Smooth muscle cell (in vitro differentiated cells): Measurements from ENCODE around the gene SLC2A6. TPM values are rescaled to one million over a fixed set of nuclear protein-coding genes. Genes with fewer than 3 reads are reported as not detected.

Experiments used
- DNase-seq: peaks from one replicate; lab custom pipeline; 2025; ENCODE audit not compliant: unreplicated experiment; lab: John Stamatoyannopoulos, UW
- H2AFZ ChIP-seq: fragments of 200-600 bp; sonication (generic); 2 replicates; pipeline ENCODE4 v1.6.0; 2016; ENCODE audit warnings: antibody characterized with exemption, low read depth, mild to moderate bottlenecking
- H3F3A ChIP-seq: fragments of 200-600 bp; sonication (generic); 2 replicates; pipeline ENCODE4 v1.6.0; 2017; ENCODE audit warnings: antibody characterized with exemption, low read depth
- H3K27ac ChIP-seq: fragments of 200-600 bp; sonication (generic); 2 replicates; pipeline ENCODE4 v1.5.1; 2016; ENCODE audit warnings: low read depth, mild to moderate bottlenecking
- H3K27me3 ChIP-seq: fragments of 200-600 bp; sonication (generic); 2 replicates; pipeline ENCODE4 v1.6.1; 2016; ENCODE audit warnings: low read depth, mild to moderate bottlenecking
- H3K36me3 ChIP-seq: fragments of 200-600 bp; sonication (generic); 2 replicates; pipeline ENCODE4 v1.5.1; 2016; ENCODE audit warnings: low read depth
- H3K4me1 ChIP-seq: fragments of 200-600 bp; sonication (generic); 2 replicates; pipeline ENCODE4 v1.5.1; 2016; ENCODE audit warnings: low read depth
- H3K4me2 ChIP-seq: fragments of 200-600 bp; sonication (generic); 2 replicates; pipeline ENCODE4 v1.6.0; 2016; ENCODE audit warnings: mild to moderate bottlenecking
- H3K4me3 ChIP-seq: fragments of 200-600 bp; sonication (generic); 2 replicates; pipeline ENCODE4 v1.5.1; 2016; ENCODE audit warnings: mild to moderate bottlenecking
- H3K79me2 ChIP-seq: fragments of 200-600 bp; sonication (generic); 2 replicates; pipeline ENCODE4 v1.6.0; 2016; ENCODE audit warnings: low read depth, mild to moderate bottlenecking
- H3K9ac ChIP-seq: fragments of 200-600 bp; sonication (generic); 2 replicates; pipeline ENCODE4 v1.6.0; 2016; ENCODE audit warnings: low read depth
- H3K9me3 ChIP-seq: fragments of 200-600 bp; sonication (generic); replicated peaks from 2 replicates; pipeline ENCODE4 v1.5.1; 2016; ENCODE audit warnings: low read depth
- H4K20me1 ChIP-seq: fragments of 200-600 bp; sonication (generic); 2 replicates; pipeline ENCODE4 v1.6.0; 2016; ENCODE audit warnings: low read depth
- CTCF ChIP-seq: fragments of 200-600 bp; sonication (generic); IDR thresholded peaks from 2 replicates; pipeline ENCODE4 v1.5.1; 2017; ENCODE audit warnings: borderline replicate concordance, mild to moderate bottlenecking, antibody characterized with exemption; ENCODE audit not compliant: insufficient read depth, poor library complexity, severe bottlenecking
- WGBS: methylation state at CpG from one replicate; pipeline ENCODE4 v1.1.7; 2016; ENCODE audit warnings: low lambda C conversion rate; 5-methylcytosine and 5-hydroxymethylcytosine counted together
- polyA plus RNA-seq: library from polyadenylated mRNA; unstranded; fragments of >200 nt; fragmentation: Nextera tagmentation; extraction: Ambion mirVana; gene quantifications from 2 replicates; pipeline ENCODE4 v1.2.1, GENCODE V29; 2016
- total RNA-seq: library from RNA; depleted of rRNA; stranded (reverse); fragments of >200 nt; gene quantifications from 2 replicates; pipeline ENCODE4 v1.2.3, GENCODE V29; 2014

The SLC2A6 gene
- total and polyA plus RNA-seq, 2 experiments from 2014 or later: 13.8 to 21.0 TPM

GRCh38 chr9:133515615-133516255 is 36.8 kb upstream of the SLC2A6 start:
- no peak for DNase-seq
- H3F3A ChIP-seq: no peaks in the 10 kb centered on the region
- 89% methylated on average over 17 of the region's 17 CpGs for WGBS

DNA sequence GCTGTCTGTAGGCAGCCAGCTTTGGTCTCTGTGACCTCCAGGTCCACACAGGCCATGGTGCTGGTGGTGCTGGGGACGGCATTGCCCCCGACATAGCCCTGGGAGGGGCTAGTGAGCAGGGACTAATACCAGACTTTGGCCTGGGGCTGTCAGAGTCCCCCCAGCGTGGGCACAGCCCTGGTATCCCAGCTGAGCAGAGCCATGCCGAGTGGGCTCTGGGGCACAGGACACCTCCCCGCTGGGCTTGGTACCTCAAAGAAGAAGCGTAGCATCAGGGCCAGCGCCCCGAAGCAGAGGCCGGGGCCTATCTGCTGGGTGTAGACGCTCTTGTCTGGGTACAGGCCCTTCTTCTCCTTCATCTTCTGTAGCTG is 36.3 kb upstream of the SLC2A6 start:
- WGBS: 95% methylated on average over 10 of the region's 10 CpGs
- H2AFZ ChIP-seq: no peak overlapping the region
- no peak overlapping the region for H3K27ac ChIP-seq
- no peak overlapping the region for H3K9ac ChIP-seq
- H3K4me1 ChIP-seq: no peaks in the 10 kb centered on the region
- H4K20me1 ChIP-seq: no peaks in the 10 kb centered on the region
- no peaks in the 10 kb centered on the region for H3K27me3 ChIP-seq
- H3K36me3 ChIP-seq: no peaks in the 10 kb centered on the region
- H3K4me2 ChIP-seq: no peak overlapping the region
- DNase-seq: no peak
- no peaks in the 10 kb centered on the region for H3K79me2 ChIP-seq
- no peak for TF ChIP-seq CTCF
- H3K4me3 ChIP-seq: no peak overlapping the region
- no peaks in the 10 kb centered on the region for H3F3A ChIP-seq
- no peaks in the 10 kb centered on the region for H3K9me3 ChIP-seq

More at GRCh38 chr9:133515615-133516255, 36.8 kb upstream of the SLC2A6 start:
- Histone ChIP-seq H3K9ac (no peak overlapping the region), H4K20me1 (no peaks in the 10 kb centered on the region), H3K79me2 (no peaks in the 10 kb centered on the region), H3K27me3 (no peaks in the 10 kb centered on the region), H3K4me1 (no peaks in the 10 kb centered on the region), H3K36me3 (no peaks in the 10 kb centered on the region), H3K9me3 (no peaks in the 10 kb centered on the region), H3K4me2 (no peak overlapping the region), H3K4me3 (no peak overlapping the region), H3K27ac (no peak overlapping the region), H2AFZ (no peak overlapping the region)
- TF ChIP-seq CTCF: no peak

DNA sequence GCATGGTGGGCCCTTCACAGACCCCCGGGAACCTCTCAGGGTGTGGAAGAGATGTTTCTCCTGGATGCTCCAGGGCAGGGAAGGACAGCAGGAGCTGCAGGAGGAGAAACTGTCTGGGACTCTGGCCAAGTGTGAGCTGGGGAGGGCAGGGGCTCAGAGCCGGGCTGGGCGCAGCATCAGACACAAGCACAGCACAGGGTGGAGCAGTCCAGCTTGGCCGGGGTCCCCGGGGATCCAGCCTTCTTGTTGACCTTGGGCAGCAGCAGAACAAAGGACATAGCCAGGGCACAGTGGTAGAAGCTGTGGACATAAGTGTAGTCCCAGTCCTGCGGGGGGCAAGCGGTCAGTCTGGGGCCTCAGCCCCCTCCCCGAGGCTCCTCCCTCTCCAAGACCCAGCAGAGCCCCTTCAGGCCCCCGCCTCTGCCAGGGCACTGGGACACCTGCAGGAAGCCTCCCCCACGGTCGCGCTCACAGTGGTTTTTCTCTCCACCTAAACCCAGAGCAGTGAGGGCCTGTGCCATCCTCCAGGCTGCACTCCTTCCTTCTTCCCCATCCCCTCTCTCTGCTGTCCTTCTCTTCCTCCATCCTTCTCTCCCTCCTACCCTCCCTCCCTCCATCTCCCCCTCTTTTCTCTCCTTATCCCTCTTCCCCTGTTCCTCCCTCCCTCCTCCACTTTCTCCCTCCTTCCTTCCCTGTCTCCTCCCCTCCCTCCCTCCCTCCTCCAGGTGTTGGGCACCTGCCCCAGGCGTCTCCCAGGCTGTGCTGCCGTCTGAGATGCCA is 35.8 kb upstream of the SLC2A6 start:
- no peaks in the 10 kb centered on the region for H4K20me1 ChIP-seq
- 88% methylated on average over 13 of the region's 14 CpGs for WGBS
- TF ChIP-seq CTCF: no peak
- no peaks in the 10 kb centered on the region for H3K79me2 ChIP-seq
- no peak overlapping the region for H3K4me2 ChIP-seq
- H3F3A ChIP-seq: no peaks in the 10 kb centered on the region
- no peak overlapping the region for H3K9ac ChIP-seq
- no peak overlapping the region for H3K27ac ChIP-seq
- DNase-seq: no peak
- no peaks in the 10 kb centered on the region for H3K36me3 ChIP-seq
- H3K9me3 ChIP-seq: no peaks in the 10 kb centered on the region
- H3K4me1 ChIP-seq: peaks cover 4% of the 10 kb centered on the region
- H2AFZ ChIP-seq: no peak overlapping the region
- H3K4me3 ChIP-seq: no peak overlapping the region
- no peaks in the 10 kb centered on the region for H3K27me3 ChIP-seq
